HEK293T (cell line): ENCODE results near the gene TMPRSS3.

Experiments
- CTCF ChIA-PET: fragments of 350-600 bp; formaldehyde crosslinking; extraction: SDS; loops from one replicate; lab custom pipeline; 2021; ENCODE audit warnings: antibody characterized with exemption, inconsistent platforms; lab: Yijun Ruan, JAX
- POLR2A ChIA-PET: fragments of 350-600 bp; formaldehyde crosslinking; extraction: SDS; loops from one replicate; lab custom pipeline; 2020; ENCODE audit warnings: antibody characterized with exemption, inconsistent platforms; lab: Yijun Ruan, JAX
- DNase-seq: peaks from one replicate; pipeline ENCODE4 v3.0.0; 2012; ENCODE audit warnings: mixed read lengths; ENCODE audit errors: extremely low spot score
- ARNT ChIP-seq: fragments of 450-650 bp; IDR thresholded peaks from 2 replicates; pipeline ENCODE4 v1.6.1; 2017; ENCODE audit warnings: mild to moderate bottlenecking
- BHLHE40 ChIP-seq: fragments of 450-650 bp; IDR thresholded peaks from 2 replicates; pipeline ENCODE4 v1.6.1; 2016; ENCODE audit warnings: mild to moderate bottlenecking, moderate library complexity, borderline replicate concordance
- CTBP1 ChIP-seq: fragments of 450-650 bp; IDR thresholded peaks from 2 replicates; pipeline ENCODE4 v1.6.1; 2016; ENCODE audit warnings: borderline replicate concordance
- ELF4 ChIP-seq: fragments of 450-650 bp; IDR thresholded peaks from 2 replicates; pipeline ENCODE4 v1.6.1; 2017; ENCODE audit warnings: antibody characterized with exemption
- FOXA1 ChIP-seq: fragments of 450-650 bp; IDR thresholded peaks from 2 replicates; pipeline ENCODE4 v1.6.1; 2016; ENCODE audit warnings: mild to moderate bottlenecking
- FOXK2 ChIP-seq: fragments of 450-650 bp; IDR thresholded peaks from 2 replicates; pipeline ENCODE4 v1.6.1; 2016; ENCODE audit warnings: mild to moderate bottlenecking
- FOXM1 ChIP-seq: fragments of 450-650 bp; IDR thresholded peaks from 2 replicates; pipeline ENCODE4 v1.6.1; 2017; ENCODE audit warnings: mild to moderate bottlenecking, borderline replicate concordance
- HDGF ChIP-seq: fragments of 450-650 bp; IDR thresholded peaks from 2 replicates; pipeline ENCODE4 v1.6.1; 2017; ENCODE audit warnings: antibody characterized with exemption, borderline replicate concordance
- L3MBTL2 ChIP-seq: fragments of 450-650 bp; conservative IDR thresholded peaks from 2 replicates; pipeline ENCODE4 v1.6.1; 2016; ENCODE audit warnings: mild to moderate bottlenecking
- LEF1 ChIP-seq: fragments of 450-650 bp; IDR thresholded peaks from 2 replicates; pipeline ENCODE4 v1.6.1; 2017; ENCODE audit warnings: mild to moderate bottlenecking, borderline replicate concordance
- NFRKB ChIP-seq: fragments of 450-650 bp; IDR thresholded peaks from 2 replicates; pipeline ENCODE4 v1.6.1; 2016; ENCODE audit warnings: mild to moderate bottlenecking, moderate library complexity
- PKNOX1 ChIP-seq: fragments of 450-650 bp; IDR thresholded peaks from 2 replicates; pipeline ENCODE4 v1.6.1; 2016
- SP1 ChIP-seq: fragments of 450-650 bp; IDR thresholded peaks from 2 replicates; pipeline ENCODE4 v1.6.1; 2017
- SUZ12 ChIP-seq: fragments of 450-650 bp; IDR thresholded peaks from 2 replicates; pipeline ENCODE4 v1.6.1; 2016; ENCODE audit warnings: mild to moderate bottlenecking
- TARDBP ChIP-seq: fragments of 450-650 bp; IDR thresholded peaks from 2 replicates; pipeline ENCODE4 v1.6.1; 2016
- ZNF384 ChIP-seq: fragments of 450-650 bp; IDR thresholded peaks from 2 replicates; pipeline ENCODE4 v1.6.1; 2016

Gene TMPRSS3

GRCh38 chr21:42393443-42393950 lies 2.4 kb downstream of the TMPRSS3 start:
- no peak for DNase-seq
- no peak for TF ChIP-seq NFRKB
- no peak for TF ChIP-seq FOXK2
- TF ChIP-seq ELF4 = no peak
- no peak for TF ChIP-seq ARNT
- TF ChIP-seq SUZ12 = no peak
- no peak for TF ChIP-seq FOXA1
- TF ChIP-seq TARDBP = no peak
- TF ChIP-seq BHLHE40 = no peak
- TF ChIP-seq ZNF384 = no peak
- TF ChIP-seq PKNOX1 = no peak
- TF ChIP-seq CTBP1 = no peak
- no peak for TF ChIP-seq LEF1
- no peak for TF ChIP-seq SP1
- TF ChIP-seq L3MBTL2 = no peak
- CTCF ChIA-PET = interaction anchor here (0.9 kb wide), 1 partner anchor 26 kb away, joined by 9 read pairs; no protein-coding TSS in a partner anchor
- POLR2A ChIA-PET = interaction anchor here (0.7 kb wide), 1 partner anchor 9 kb away, joined by 3 read pairs; no protein-coding TSS in a partner anchor

GRCh38 chr21:42392731-42393442 lies 3.0 kb downstream of the TMPRSS3 start:
- TF ChIP-seq LEF1 (no peak), HDGF (no peak), TARDBP (no peak), ZNF384 (no peak), FOXK2 (no peak), ARNT (no peak), SUZ12 (no peak), CTBP1 (no peak), FOXA1 (no peak), ELF4 (no peak), NFRKB (no peak), L3MBTL2 (no peak), PKNOX1 (no peak), BHLHE40 (no peak), SP1 (no peak), FOXM1 (no peak)
- POLR2A ChIA-PET = interaction anchor here (0.7 kb wide), 1 partner anchor 9 kb away, joined by 3 read pairs; no protein-coding TSS in a partner anchor
- no peak for DNase-seq
- CTCF ChIA-PET = interaction anchor here (0.9 kb wide), 1 partner anchor 26 kb away, joined by 9 read pairs; no protein-coding TSS in a partner anchor

GRCh38 chr21:42391297-42391696 lies 4.6 kb downstream of the TMPRSS3 start:
- no peak for DNase-seq
- ChIA-PET POLR2A (no interaction called here), CTCF (no interaction called here)
- TF ChIP-seq ELF4 = no peak

GRCh38 chr21:42390696-42391095 lies 5.2 kb downstream of the TMPRSS3 start:
- TF ChIP-seq BHLHE40 (no peak), TARDBP (no peak), ZNF384 (no peak), FOXK2 (no peak), ARNT (no peak)
- ChIA-PET CTCF (no interaction called here), POLR2A (no interaction called here)
- no peak for DNase-seq

- no peak for TF ChIP-seq SP1
- TF ChIP-seq ZNF384 = no peak
- no peak for TF ChIP-seq HDGF
- TF ChIP-seq FOXA1 = no peak
- TF ChIP-seq ARNT = no peak
- TF ChIP-seq L3MBTL2 = no peak
- TF ChIP-seq PKNOX1 = no peak
- TF ChIP-seq FOXM1 = no peak
- no peak for DNase-seq
- ChIA-PET CTCF (no interaction called here), POLR2A (no interaction called here)
These were observed 5.7 kb downstream of the TMPRSS3 start for GRCh38 chr21:42390193-42390592.

GRCh38 chr21:42389449-42389835 lies 6.4 kb downstream of the TMPRSS3 start:
- no peak for TF ChIP-seq TARDBP
- no peak for TF ChIP-seq HDGF
- TF ChIP-seq FOXA1 = no peak
- no peak for TF ChIP-seq NFRKB
- TF ChIP-seq FOXM1 = no peak
- TF ChIP-seq ARNT = no peak
- TF ChIP-seq ZNF384 = no peak
- no peak for TF ChIP-seq ELF4
- no peak for TF ChIP-seq LEF1
- no peak for TF ChIP-seq SUZ12
- no peak for TF ChIP-seq PKNOX1
- TF ChIP-seq BHLHE40 = no peak
- TF ChIP-seq FOXK2 = no peak
- ChIA-PET POLR2A (no interaction called here), CTCF (no interaction called here)
- DNase-seq = no peak
